NCI-H2107 (cell line): ENCODE data around the gene IPMK.

Experiments
- DNase-seq: peaks from one replicate; lab custom pipeline; 2025; lab: John Stamatoyannopoulos, UW

IPMK gene

GRCh38 chr10:58267713-58268453 is at the start of gene IPMK:
Gene IPMK, minus strand, starts transcription at chr10:58267894. Its CDS starts 283 bp downstream, at chr10:58267611.
- DNase-seq = peak; percentile 66

GRCh38 chr10:58316874-58317273 is 49.2 kb upstream of the IPMK start:
- DNase-seq = no peak

GRCh38 chr10:58311026-58311425 is 43.3 kb upstream of the IPMK start:
- no peak for DNase-seq

GRCh38 chr10:58307676-58308075 is 40.0 kb upstream of the IPMK start:
- DNase-seq = no peak

GRCh38 chr10:58305821-58306220 is 38.1 kb upstream of the IPMK start:
- DNase-seq = no peak

GRCh38 chr10:58304099-58304633 is 36.5 kb upstream of the IPMK start:
- no peak for DNase-seq

- no peak for DNase-seq
Observed at GRCh38 chr10:58302254-58302653, 34.6 kb upstream of the IPMK start.

GRCh38 chr10:58300676-58301075 is 33.0 kb upstream of the IPMK start:
- no peak for DNase-seq

- no peak for DNase-seq
Observed at GRCh38 chr10:58299580-58299979, 31.9 kb upstream of the IPMK start.

GRCh38 chr10:58293989-58294388 is 26.3 kb upstream of the IPMK start:
- no peak for DNase-seq

- no peak for DNase-seq
Observed at GRCh38 chr10:58291538-58292174, 24.0 kb upstream of the IPMK start.

GRCh38 chr10:58282615-58283014 is 14.9 kb upstream of the IPMK start:
- no peak for DNase-seq

- no peak for DNase-seq
Observed at GRCh38 chr10:58281092-58281752, 13.5 kb upstream of the IPMK start.

GRCh38 chr10:58280477-58280876 is 12.8 kb upstream of the IPMK start:
- DNase-seq = no peak

GRCh38 chr10:58278962-58279307 is 11.2 kb upstream of the IPMK start:
- no peak for DNase-seq

- DNase-seq = no peak
Observed at GRCh38 chr10:58278274-58278961, 10.7 kb upstream of the IPMK start.

- DNase-seq = no peak
Observed at GRCh38 chr10:58275908-58276307, 8.2 kb upstream of the IPMK start.

GRCh38 chr10:58275261-58275660 is 7.6 kb upstream of the IPMK start:
- DNase-seq = no peak

- DNase-seq = no peak
Observed at GRCh38 chr10:58269782-58270290, 2.1 kb upstream of the IPMK start.

- DNase-seq = peak; percentile 91
Observed at GRCh38 chr10:58268946-58269781, 1.5 kb upstream of the IPMK start, which contains the start of gene CISD1. Gene CISD1, plus strand, starts transcription at chr10:58269162. Its CDS starts 112 bp downstream, at chr10:58269274.

GRCh38 chr10:58268454-58268945 is 806 bp upstream of the IPMK start:
- DNase-seq = no peak
